Activated CD4-positive, alpha-beta T cell treated with anti-CD3 and anti-CD28 coated beads, Interleukin-2, amount 10 ng/mL, durations not matched to agents 7 days and 5 days (primary cell): ENCODE data around the gene TAS2R8. TPM values are rescaled to one million over a fixed set of nuclear protein-coding genes. Genes with fewer than 3 reads are reported as not detected.
"Not testable (repeated sequence)": the region's sequence is repeated elsewhere in the genome, so short reads cannot be mapped to it uniquely, and the experiment has no call there.

Experiments used
- CTCF ChIA-PET: fragments of 350-600 bp; sonication (Branson Sonifier 250); formaldehyde crosslinking; loops from one replicate; lab custom pipeline; 2021; ENCODE audit warnings: antibody characterized with exemption; lab: Charles Lee
- POLR2A ChIA-PET: fragments of 350-600 bp; sonication (Branson Sonifier 250); formaldehyde crosslinking; loops from one replicate; lab custom pipeline; 2021; ENCODE audit warnings: antibody characterized with exemption; lab: Charles Lee
- DNase-seq: peaks from one replicate; pipeline ENCODE4 v3.0.0-alpha.2; 2020
- H3K27ac Mint-ChIP-seq: one replicate; pipeline ENCODE4 v1.8.0; 2021; ENCODE audit warnings: mild to moderate bottlenecking, moderate library complexity, mixed read lengths
- H3K27me3 Mint-ChIP-seq: one replicate; pipeline ENCODE4 v1.8.0; 2021; ENCODE audit warnings: mixed read lengths
- H3K36me3 Mint-ChIP-seq: one replicate; pipeline ENCODE4 v1.8.0; 2021; ENCODE audit warnings: low read depth, mixed read lengths
- H3K4me1 Mint-ChIP-seq: one replicate; pipeline ENCODE4 v1.8.0; 2021; ENCODE audit warnings: mixed read lengths
- H3K4me3 Mint-ChIP-seq: one replicate; pipeline ENCODE4 v1.8.0; 2021; ENCODE audit warnings: mild to moderate bottlenecking, moderate library complexity, mixed read lengths
- H3K9me3 Mint-ChIP-seq: one replicate; pipeline ENCODE4 v1.8.0; 2021; ENCODE audit warnings: mixed read lengths
- total RNA-seq, 2 experiments: library from RNA; stranded (reverse); gene quantifications; one replicate each; pipeline ENCODE4 v1.2.3, GENCODE V29; 2021

Gene TAS2R8
- total RNA-seq, 2 experiments from 2014 or later: not detected

GRCh38 chr12:10802587-10802986 lies 4.5 kb downstream of the TAS2R8 start, which contains the start of gene TAS2R7:
TSS of gene TAS2R7 (minus strand) at chr12:10802627. CDS start at chr12:10802570, 57 bp downstream.
- H3K27ac Mint-ChIP-seq: no peak within 1 kb of the TSS
- ChIA-PET POLR2A (no interaction called here), CTCF (no interaction called here)
- H3K4me3 Mint-ChIP-seq: no peak within 1 kb of the TSS
- H3K27me3 Mint-ChIP-seq: peaks cover 25% of the 10 kb centered on the region
- DNase-seq: no peak
- H3K36me3 Mint-ChIP-seq: no peaks in the 10 kb centered on the region
- H3K4me1 Mint-ChIP-seq: no peaks in the 10 kb centered on the region
- H3K9me3 Mint-ChIP-seq: no peaks in the 10 kb centered on the region

GRCh38 chr12:10801741-10802140 lies 5.3 kb downstream of the TAS2R8 start:
- H3K9me3 Mint-ChIP-seq: no peaks in the 10 kb centered on the region
- ChIA-PET POLR2A (no interaction called here), CTCF (no interaction called here)
- no peaks in the 10 kb centered on the region for H3K36me3 Mint-ChIP-seq
- H3K4me1 Mint-ChIP-seq: no peaks in the 10 kb centered on the region
- H3K27ac Mint-ChIP-seq: no peak overlapping the region
- no peak for DNase-seq
- H3K27me3 Mint-ChIP-seq: peaks cover 26% of the 10 kb centered on the region
- H3K4me3 Mint-ChIP-seq: no peak overlapping the region

GRCh38 chr12:10794222-10794621 lies 12.9 kb downstream of the TAS2R8 start:
- Mint-ChIP-seq H3K27me3 (peaks cover 18% of the 10 kb centered on the region), H3K4me3 (no peak overlapping the region), H3K9me3 (peaks cover 2% of the 10 kb centered on the region), H3K36me3 (no peaks in the 10 kb centered on the region), H3K4me1 (no peaks in the 10 kb centered on the region), H3K27ac (no peak overlapping the region)
- DNase-seq: no peak
- POLR2A ChIA-PET: no interaction called here
- CTCF ChIA-PET: no interaction called here

- H3K9me3 Mint-ChIP-seq, H3K4me3 Mint-ChIP-seq, CTCF ChIA-PET, H3K4me1 Mint-ChIP-seq, H3K36me3 Mint-ChIP-seq, H3K27ac Mint-ChIP-seq, POLR2A ChIA-PET, DNase-seq: not testable (repeated sequence)
- H3K27me3 Mint-ChIP-seq: peaks cover 17% of the 10 kb centered on the region
These were observed 15.3 kb downstream of the TAS2R8 start for GRCh38 chr12:10791769-10792168.

- no peak overlapping the region for H3K4me3 Mint-ChIP-seq
- POLR2A ChIA-PET: no interaction called here
- CTCF ChIA-PET: no interaction called here
- peaks cover 14% of the 10 kb centered on the region for H3K27me3 Mint-ChIP-seq
- H3K4me1 Mint-ChIP-seq: no peaks in the 10 kb centered on the region
- no peaks in the 10 kb centered on the region for H3K9me3 Mint-ChIP-seq
- H3K36me3 Mint-ChIP-seq: no peaks in the 10 kb centered on the region
- DNase-seq: no peak
- no peak overlapping the region for H3K27ac Mint-ChIP-seq
These were observed 23.8 kb downstream of the TAS2R8 start for GRCh38 chr12:10783252-10783651.

GRCh38 chr12:10779103-10779502 lies 28.0 kb downstream of the TAS2R8 start:
- Mint-ChIP-seq H3K36me3 (no peaks in the 10 kb centered on the region), H3K4me1 (no peaks in the 10 kb centered on the region), H3K9me3 (no peaks in the 10 kb centered on the region), H3K4me3 (no peak overlapping the region), H3K27me3 (peaks cover 22% of the 10 kb centered on the region), H3K27ac (no peak overlapping the region)
- POLR2A ChIA-PET: no interaction called here
- DNase-seq: no peak
- CTCF ChIA-PET: no interaction called here

- peaks cover 58% of the 10 kb centered on the region for H3K27me3 Mint-ChIP-seq
- ChIA-PET CTCF (interaction anchor here (1.3 to 1.7 kb wide), 2 partner anchors 429 to 716 kb away, joined by 5 to 6 read pairs; no protein-coding TSS in a partner anchor), POLR2A (no interaction called here)
- no peak overlapping the region for H3K27ac Mint-ChIP-seq
- H3K36me3 Mint-ChIP-seq: no peaks in the 10 kb centered on the region
- DNase-seq: no peak
- no peaks in the 10 kb centered on the region for H3K4me1 Mint-ChIP-seq
- no peaks in the 10 kb centered on the region for H3K9me3 Mint-ChIP-seq
- no peak overlapping the region for H3K4me3 Mint-ChIP-seq
These were observed 35.9 kb downstream of the TAS2R8 start for GRCh38 chr12:10771132-10771733.

GRCh38 chr12:10759657-10760056 lies 47.4 kb downstream of the TAS2R8 start:
- CTCF ChIA-PET: interaction anchor here (1.0 kb wide), 1 partner anchor 9 kb away, joined by 4 read pairs; no protein-coding TSS in a partner anchor
- Mint-ChIP-seq H3K36me3 (peaks cover 3% of the 10 kb centered on the region), H3K4me3 (no peak overlapping the region), H3K9me3 (peaks cover 12% of the 10 kb centered on the region), H3K4me1 (no peaks in the 10 kb centered on the region), H3K27ac (no peak overlapping the region), H3K27me3 (peaks cover 47% of the 10 kb centered on the region)
- POLR2A ChIA-PET: no interaction called here
- DNase-seq: no peak

- H3K27ac Mint-ChIP-seq: no peak overlapping the region
- H3K36me3 Mint-ChIP-seq: peaks cover 3% of the 10 kb centered on the region
- POLR2A ChIA-PET: no interaction called here
- H3K4me3 Mint-ChIP-seq: no peak overlapping the region
- no peaks in the 10 kb centered on the region for H3K4me1 Mint-ChIP-seq
- DNase-seq: no peak
- H3K9me3 Mint-ChIP-seq: peaks cover 12% of the 10 kb centered on the region
- CTCF ChIA-PET: no interaction called here
- H3K27me3 Mint-ChIP-seq: peaks cover 42% of the 10 kb centered on the region
These were observed 50.9 kb downstream of the TAS2R8 start for GRCh38 chr12:10756194-10756593.

Other genes starting within 250 kb of the TAS2R8 start
- gene MAGOHB, start 193.7 kb downstream of the TAS2R8 start, total RNA-seq: 10 to 100 TPM; 49.2 to 51.3 TPM
- under 1 TPM; 0.17 to 0.35 TPM for gene STYK1, start 133.2 kb downstream of the TAS2R8 start, total RNA-seq
- 10 to 100 TPM; 27.1 to 31.4 TPM for gene YBX3, start 84.0 kb downstream of the TAS2R8 start, total RNA-seq
- gene TAS2R7, start 4.7 kb downstream of the TAS2R8 start, total RNA-seq: not detected
- not detected for gene TAS2R9, start 2.9 kb upstream of the TAS2R8 start, total RNA-seq
- under 1 TPM; 0.25 to 0.46 TPM for gene TAS2R10, start 19.1 kb upstream of the TAS2R8 start, total RNA-seq
- gene PRR4, start 42.2 kb upstream of the TAS2R8 start, total RNA-seq: 1 to 10 TPM; 1.9 to 2.5 TPM
- 10 to 100 TPM; 21.7 to 24.5 TPM for gene PRH1, start 77.0 kb upstream of the TAS2R8 start, total RNA-seq
- gene TAS2R13, start 102.3 kb upstream of the TAS2R8 start, total RNA-seq: 1 to 10 TPM; 1.0 to 1.1 TPM
- gene PRH2, start 122.0 kb upstream of the TAS2R8 start, total RNA-seq: not detected
- gene TAS2R14, start 132.0 kb upstream of the TAS2R8 start, total RNA-seq: 1 to 10 TPM; 2.1 to 2.9 TPM
- 1 to 10 TPM in 1 of 2 experiments, under 1 TPM in 1; 0.60 to 1.1 TPM for gene TAS2R50, start 179.6 kb upstream of the TAS2R8 start, total RNA-seq
- 1 to 10 TPM; 1.6 to 2.1 TPM for gene TAS2R20, start 191.0 kb upstream of the TAS2R8 start, total RNA-seq
- gene TAS2R19, start 215.3 kb upstream of the TAS2R8 start, total RNA-seq: 1 to 10 TPM; 3.0 to 3.1 TPM
- 1 to 10 TPM; 1.6 to 3.0 TPM for gene TAS2R31, start 224.1 kb upstream of the TAS2R8 start, total RNA-seq